Caco-2 (cell line): Measurements from ENCODE around the gene SPNS2. TPM values are rescaled to one million over a fixed set of nuclear protein-coding genes. Genes with fewer than 3 reads are reported as not detected.

Experiments
- BruUV-seq: library from RNA; stranded (reverse); fragments of 400-500 nt; replicated peaks from 2 replicates; lab custom pipeline; 2021; lab: Mats Ljungman, UMichigan
- CTCF ChIA-PET: fragments of 300-600 bp; sonication (Branson Sonifier 250); formaldehyde crosslinking; loops from one replicate; lab custom pipeline; 2022; ENCODE audit warnings: antibody characterized with exemption; lab: Charles Lee
- POLR2A ChIA-PET: fragments of 300-600 bp; sonication (Branson Sonifier 250); formaldehyde crosslinking; loops from one replicate; lab custom pipeline; 2022; ENCODE audit warnings: antibody characterized with exemption; lab: Charles Lee
- DNase-seq, 2 experiments: peaks; one replicate each; pipeline versions ENCODE4 v3.0.0 to v3.0.0-alpha.2; 2020 to 2022
- H3K27me3 ChIP-seq: replicated peaks from 2 replicates; pipeline ENCODE4 v1.6.0; 2011; ENCODE audit warnings: low read length; ENCODE audit not compliant: control insufficient read depth, insufficient read depth
- H3K36me3 ChIP-seq: 2 replicates; pipeline ENCODE4 v1.5.1; 2011; ENCODE audit warnings: low read length; ENCODE audit not compliant: control insufficient read depth, insufficient read depth
- H3K4me1 ChIP-seq: fragments of 250-450 bp; sonication (Bioruptor Pico); 2 replicates; pipeline ENCODE4 v1.5.1; 2020; ENCODE audit warnings: mild to moderate bottlenecking
- H3K4me3 ChIP-seq: 2 replicates; pipeline ENCODE4 v1.5.1; 2011; ENCODE audit warnings: low read depth, mild to moderate bottlenecking, control low read depth, low read length
- H3K9me3 ChIP-seq: fragments of 250-450 bp; sonication (Bioruptor Pico); 2 replicates; pipeline ENCODE4 v1.5.1; 2020; ENCODE audit warnings: mild to moderate bottlenecking, moderate library complexity
- H3K27ac Mint-ChIP-seq: one replicate; pipeline ENCODE4 v1.8.0; 2022; ENCODE audit warnings: mixed read lengths; ENCODE audit not compliant: unreplicated experiment
- H3K27me3 Mint-ChIP-seq: one replicate; pipeline ENCODE4 v1.8.0; 2022; ENCODE audit warnings: mixed read lengths; ENCODE audit not compliant: insufficient read depth, unreplicated experiment
- H3K36me3 Mint-ChIP-seq: one replicate; pipeline ENCODE4 v1.8.0; 2022; ENCODE audit warnings: mild to moderate bottlenecking, mixed read lengths; ENCODE audit not compliant: insufficient read depth, unreplicated experiment
- H3K4me1 Mint-ChIP-seq: one replicate; pipeline ENCODE4 v1.8.0; 2022; ENCODE audit warnings: low read depth, mixed read lengths; ENCODE audit not compliant: unreplicated experiment
- H3K4me3 Mint-ChIP-seq: one replicate; pipeline ENCODE4 v1.8.0; 2022; ENCODE audit warnings: mild to moderate bottlenecking, moderate library complexity, mixed read lengths; ENCODE audit not compliant: unreplicated experiment
- H3K9me3 Mint-ChIP-seq: one replicate; pipeline ENCODE4 v1.8.0; 2022; ENCODE audit warnings: mixed read lengths; ENCODE audit not compliant: unreplicated experiment
- intact Hi-C: fragments of 100-400 bp; cut with micrococcal nuclease; formaldehyde crosslinking; loops from one replicate; pipeline ENCODE4 v1.10.0; 2022; ENCODE audit not compliant: unreplicated experiment
- total RNA-seq: library from RNA; stranded (reverse); gene quantifications from 2 replicates; pipeline ENCODE4 v1.2.3, GENCODE V29; 2022
- TF ChIP-seq, protein P1 (sequence below), 2 experiments: fragments of 200-600 bp in 1 of 2; IDR thresholded peaks; 1 replicate in 1 of 2; 2 replicates in 1 of 2; pipeline versions ENCODE4 v1.5.1 to v1.8.0; 2011 to 2022; ENCODE audit warnings: antibody characterized with exemption in 1 of 2, control low read depth in 1 of 2, inconsistent platforms in 1 of 2, low read depth in 1 of 2, low read length in 1 of 2, mild to moderate bottlenecking in 1 of 2, moderate library complexity in 1 of 2; ENCODE audit not compliant: insufficient read depth in 1 of 2, severe bottlenecking in 1 of 2, unreplicated experiment in 1 of 2

Gene SPNS2
- total RNA-seq, 1 experiment from 2014 or later = 1.00 TPM

DNA sequence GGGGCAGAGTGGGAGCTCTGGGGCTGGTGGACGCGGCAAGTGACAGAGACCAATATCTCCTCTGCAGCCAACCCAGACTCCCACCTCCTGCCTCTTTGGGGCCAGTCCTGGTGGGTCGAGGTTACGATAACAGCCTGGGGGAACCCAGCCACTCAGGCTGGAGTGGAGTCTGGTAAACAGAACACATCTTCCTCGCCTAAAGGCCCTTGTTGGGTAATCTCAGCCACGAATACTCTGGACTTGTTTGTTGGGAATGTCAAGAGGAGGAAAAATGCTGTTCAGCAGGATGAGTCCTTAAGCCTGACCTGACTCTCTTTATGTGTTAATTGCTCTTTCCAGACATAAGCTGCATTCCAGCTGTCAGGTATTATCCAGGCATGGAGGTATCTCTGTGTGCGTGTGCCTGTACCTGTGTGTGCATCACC, 8.0 kb upstream of the SPNS2 start:
- no peaks in the 10 kb centered on the region for H3K9me3 Mint-ChIP-seq
- DNase-seq = peak; percentile 37 to 52
- H3K4me1 Mint-ChIP-seq = peaks cover 21% of the 10 kb centered on the region
- Histone ChIP-seq H3K4me3 (no peak overlapping the region), H3K9me3 (no peaks in the 10 kb centered on the region), H3K4me1 (no peaks in the 10 kb centered on the region), H3K36me3 (no peaks in the 10 kb centered on the region), H3K27me3 (no peaks in the 10 kb centered on the region)
- POLR2A ChIA-PET = no interaction called here
- no peak overlapping the region for H3K27ac Mint-ChIP-seq
- peaks cover 4% of the 10 kb centered on the region for H3K36me3 Mint-ChIP-seq
- intact Hi-C loops = loop anchor here (1.0 to 5.0 kb wide), 2 partner anchors 36 to 68 kb away; no protein-coding TSS in a partner anchor
- TF ChIP-seq, protein P1, sequence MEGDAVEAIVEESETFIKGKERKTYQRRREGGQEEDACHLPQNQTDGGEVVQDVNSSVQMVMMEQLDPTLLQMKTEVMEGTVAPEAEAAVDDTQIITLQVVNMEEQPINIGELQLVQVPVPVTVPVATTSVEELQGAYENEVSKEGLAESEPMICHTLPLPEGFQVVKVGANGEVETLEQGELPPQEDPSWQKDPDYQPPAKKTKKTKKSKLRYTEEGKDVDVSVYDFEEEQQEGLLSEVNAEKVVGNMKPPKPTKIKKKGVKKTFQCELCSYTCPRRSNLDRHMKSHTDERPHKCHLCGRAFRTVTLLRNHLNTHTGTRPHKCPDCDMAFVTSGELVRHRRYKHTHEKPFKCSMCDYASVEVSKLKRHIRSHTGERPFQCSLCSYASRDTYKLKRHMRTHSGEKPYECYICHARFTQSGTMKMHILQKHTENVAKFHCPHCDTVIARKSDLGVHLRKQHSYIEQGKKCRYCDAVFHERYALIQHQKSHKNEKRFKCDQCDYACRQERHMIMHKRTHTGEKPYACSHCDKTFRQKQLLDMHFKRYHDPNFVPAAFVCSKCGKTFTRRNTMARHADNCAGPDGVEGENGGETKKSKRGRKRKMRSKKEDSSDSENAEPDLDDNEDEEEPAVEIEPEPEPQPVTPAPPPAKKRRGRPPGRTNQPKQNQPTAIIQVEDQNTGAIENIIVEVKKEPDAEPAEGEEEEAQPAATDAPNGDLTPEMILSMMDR (IDR thresholded peaks at IDR 0.05; ENCODE audit: insufficient read depth in 1 of 2, low read depth in 1 of 2, low read length in 1 of 2, severe bottlenecking in 1 of 2, unreplicated experiment in 1 of 2) = no peak
- CTCF ChIA-PET = no interaction called here
- no TSS peak for BruUV-seq
- H3K27me3 Mint-ChIP-seq = no peaks in the 10 kb centered on the region
- H3K4me3 Mint-ChIP-seq = no peak overlapping the region

DNA sequence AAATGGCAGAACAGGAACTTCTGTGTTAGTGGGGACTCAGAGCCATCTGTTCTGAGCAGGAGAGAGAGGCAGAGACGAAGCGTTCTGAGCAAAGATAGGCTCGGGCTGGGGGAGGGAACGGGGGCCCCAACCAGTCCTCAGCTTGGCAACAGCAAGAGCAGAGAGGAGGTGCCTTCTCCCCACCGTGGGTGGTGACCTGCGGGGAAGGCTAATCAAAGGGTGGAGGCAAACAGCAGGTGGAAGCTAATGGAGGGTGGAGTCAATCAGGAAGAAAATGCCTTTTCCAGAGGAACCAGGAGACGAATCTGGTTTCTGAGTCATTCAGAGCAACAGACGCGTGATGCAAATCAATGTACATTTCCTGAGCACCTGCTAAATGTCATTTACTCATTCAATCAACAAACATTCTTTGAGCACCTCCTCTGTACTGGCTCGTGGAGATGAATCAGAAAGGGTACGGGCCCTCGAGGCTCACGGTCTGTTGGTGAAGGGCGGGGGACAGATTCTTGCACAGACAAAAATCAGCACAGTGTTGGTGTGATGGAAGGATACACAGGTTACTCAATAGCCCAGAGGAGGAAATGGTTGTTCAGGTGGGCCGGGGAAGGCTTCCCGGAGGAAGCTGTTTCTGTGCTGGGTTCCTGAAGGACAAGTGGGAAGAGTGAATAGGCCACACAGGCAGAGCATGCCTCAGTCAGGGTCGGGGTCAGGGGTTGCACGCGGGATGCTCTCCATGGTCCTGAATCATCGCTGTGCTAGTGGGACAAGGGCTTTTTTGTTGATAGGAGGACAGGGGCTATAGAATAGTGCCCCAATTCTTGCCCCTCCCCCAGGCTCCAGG, 5.7 kb upstream of the SPNS2 start:
- ChIA-PET POLR2A (no interaction called here), CTCF (interaction anchor here (0.8 kb wide), 1 partner anchor 77 kb away, joined by 3 read pairs; no protein-coding TSS in a partner anchor)
- H3K9me3 ChIP-seq = no peaks in the 10 kb centered on the region
- H3K36me3 ChIP-seq = no peaks in the 10 kb centered on the region
- H3K27me3 ChIP-seq = no peaks in the 10 kb centered on the region
- no peaks in the 10 kb centered on the region for H3K9me3 Mint-ChIP-seq
- no TSS peak for BruUV-seq
- no peak overlapping the region for H3K4me3 Mint-ChIP-seq
- peaks cover 4% of the 10 kb centered on the region for H3K36me3 Mint-ChIP-seq
- no peaks in the 10 kb centered on the region for H3K27me3 Mint-ChIP-seq
- no peak overlapping the region for H3K27ac Mint-ChIP-seq
- peaks cover 21% of the 10 kb centered on the region for H3K4me1 Mint-ChIP-seq
- no peak overlapping the region for H3K4me3 ChIP-seq
- TF ChIP-seq, protein P1 (IDR thresholded peaks at IDR 0.05; ENCODE audit: insufficient read depth in 1 of 2, low read depth in 1 of 2, low read length in 1 of 2, severe bottlenecking in 1 of 2, unreplicated experiment in 1 of 2) = no peak
- peak; percentile 78 to 82 for DNase-seq
- H3K4me1 ChIP-seq = no peaks in the 10 kb centered on the region
- intact Hi-C loops = loop anchor here (5.0 kb wide), 1 partner anchor 71 kb away; no protein-coding TSS in a partner anchor

DNA sequence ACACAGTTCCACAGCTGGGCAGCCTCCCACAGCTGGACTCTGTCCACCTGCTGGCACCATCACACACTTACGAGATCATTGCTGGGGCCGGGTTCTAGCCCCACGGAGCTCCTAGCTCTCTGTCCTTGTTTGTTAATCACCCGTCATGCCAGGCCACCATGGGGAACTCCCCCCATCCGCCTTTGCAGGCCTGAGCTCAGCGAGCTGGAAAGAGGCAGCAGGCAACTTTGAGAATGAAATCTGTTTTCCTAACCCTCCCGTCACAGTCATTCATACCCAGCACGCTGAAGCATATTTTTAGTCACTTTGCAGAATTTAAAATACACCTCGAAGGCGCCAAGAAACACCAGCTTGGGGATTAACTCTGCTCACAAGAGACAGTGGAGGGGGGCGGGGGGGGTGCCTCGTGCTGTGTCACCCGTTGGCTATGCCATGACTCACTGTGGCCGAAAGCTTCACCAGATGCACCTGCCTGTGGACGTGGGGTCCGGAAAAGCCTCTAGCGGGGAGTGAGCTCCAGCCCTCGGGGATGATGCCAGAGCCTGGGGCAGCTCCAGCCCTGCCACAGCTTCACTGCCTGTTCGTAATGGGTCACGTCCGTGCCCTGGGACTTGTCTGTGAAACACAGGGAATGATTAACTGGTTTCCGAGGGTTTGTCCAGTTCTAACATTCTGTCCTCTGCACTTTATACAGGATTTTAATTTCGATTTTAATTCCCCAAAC, 1.4 kb upstream of the SPNS2 start:
- no peaks in the 10 kb centered on the region for H3K9me3 Mint-ChIP-seq

More for the DNA sequence above, 1.4 kb upstream of the SPNS2 start:
- Histone ChIP-seq H3K4me1 (no peaks in the 10 kb centered on the region), H3K4me3 (no peak overlapping the region), H3K36me3 (no peaks in the 10 kb centered on the region), H3K9me3 (no peaks in the 10 kb centered on the region), H3K27me3 (no peaks in the 10 kb centered on the region)
- Mint-ChIP-seq H3K4me1 (peaks cover 19% of the 10 kb centered on the region), H3K27me3 (peaks cover 3% of the 10 kb centered on the region), H3K36me3 (peaks cover 4% of the 10 kb centered on the region), H3K27ac (no peak overlapping the region), H3K4me3 (no peak overlapping the region)
- CTCF ChIA-PET = no interaction called here
- DNase-seq = no peak
- no TSS peak for BruUV-seq
- intact Hi-C loops = no loop called here
- TF ChIP-seq, protein P1 (IDR thresholded peaks at IDR 0.05; ENCODE audit: insufficient read depth in 1 of 2, low read depth in 1 of 2, low read length in 1 of 2, severe bottlenecking in 1 of 2, unreplicated experiment in 1 of 2) = no peak
- POLR2A ChIA-PET = no interaction called here
